Endothelial cell of umbilical vein (primary cell): Measurements from ENCODE around the gene CSNK1G1.

Source experiments
- CTCF ChIP-seq, 2 donors: IDR thresholded peaks; 1 replicate in 1 of 2; 2 replicates in 1 of 2; pipeline ENCODE4 v1.5.1; 2011; ENCODE audit warnings: low read length in 2 of 2, mild to moderate bottlenecking in 2 of 2, moderate library complexity in 2 of 2, control low read depth in 1 of 2, inconsistent platforms in 1 of 2, low read depth in 1 of 2; ENCODE audit not compliant: insufficient read depth in 1 of 2; ENCODE audit errors: extremely low read depth in 1 of 2
- MAX ChIP-seq: IDR thresholded peaks from 2 replicates; pipeline ENCODE4 v1.6.1; 2011; ENCODE audit not compliant: insufficient read depth, insufficient read length
- MYC ChIP-seq: IDR thresholded peaks from one replicate; pipeline ENCODE4 v1.6.1; 2011; ENCODE audit warnings: mild to moderate bottlenecking, low read depth, low read length
- POLR2A ChIP-seq: IDR thresholded peaks from 2 replicates; pipeline ENCODE4 v1.6.1; 2012; ENCODE audit warnings: low read depth, mild to moderate bottlenecking, control low read depth, low read length
- POLR2AphosphoS5 ChIP-seq: IDR thresholded peaks from 2 replicates; pipeline ENCODE4 v1.6.1; 2012; ENCODE audit warnings: low read depth, mild to moderate bottlenecking, control low read depth, low read length, moderate library complexity; ENCODE audit not compliant: insufficient read depth

DNA sequence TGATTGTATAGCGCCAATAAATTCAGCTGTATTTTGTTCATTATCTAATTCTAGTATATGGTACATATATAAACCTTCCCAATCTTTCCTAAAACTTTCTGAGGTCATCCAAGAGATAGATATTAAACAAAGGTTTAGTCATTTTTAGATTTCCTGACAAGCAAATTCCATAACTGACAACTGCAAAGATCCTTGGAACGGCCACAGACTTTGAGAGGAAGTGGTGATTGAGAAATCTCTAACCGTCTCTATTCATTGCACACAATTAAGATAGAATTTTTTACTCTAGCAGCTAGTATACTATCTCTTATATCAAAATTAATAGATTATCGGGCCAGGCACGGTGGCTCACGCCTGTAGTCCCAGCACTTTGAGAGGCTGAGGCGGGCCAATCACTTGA, 4.7 kb downstream of the CSNK1G1 start:
- no peak for TF ChIP-seq CTCF (IDR thresholded peaks at IDR 0.05; ENCODE audit: extremely low read depth in 1 of 2, insufficient read depth in 1 of 2, low read depth in 1 of 2, low read length in 2 of 2)
- no peak for TF ChIP-seq POLR2AphosphoS5
- TF ChIP-seq POLR2A = no peak
- no peak for TF ChIP-seq MAX
- no peak for TF ChIP-seq MYC
